H1 (cell line): Measurements from ENCODE around the gene PLK3. TPM values are rescaled to one million over a fixed set of nuclear protein-coding genes. Genes with fewer than 3 reads are reported as not detected.

Source experiments
- CTCF ChIA-PET: fragments of 300-600 bp; sonication (Branson Sonifier 250); formaldehyde crosslinking; loops from one replicate; lab custom pipeline; 2021; ENCODE audit not compliant: partially characterized antibody; lab: Charles Lee
- POLR2A ChIA-PET: fragments of 300-600 bp; sonication (Branson Sonifier 250); formaldehyde crosslinking; loops from one replicate; lab custom pipeline; 2021; ENCODE audit warnings: inconsistent platforms; ENCODE audit not compliant: partially characterized antibody; lab: Charles Lee
- DNase-seq, 2 experiments: peaks; one replicate each; pipeline versions ENCODE4 v3.0.0 to v3.0.0-alpha.2; 2010 to 2022; ENCODE audit warnings: low spot score in 2 of 2, low read depth in 1 of 2, mixed read lengths in 1 of 2
- FAIRE-seq: peaks from 2 replicates; lab custom pipeline; 2011; peaks lifted over from hg19 to GRCh38; lab: Jason Lieb, UNC
- H2AFZ ChIP-seq: 2 replicates; pipeline ENCODE4 v1.8.1; 2012; ENCODE audit warnings: low read length, inconsistent platforms
- H2AK5ac ChIP-seq: 2 replicates; pipeline ENCODE4 v1.6.1; 2013; ENCODE audit warnings: low read depth, low read length
- H2BK120ac ChIP-seq: replicated peaks from 2 replicates; pipeline ENCODE3; 2013; ENCODE audit warnings: low read depth, low read length, inconsistent platforms
- H2BK12ac ChIP-seq: 2 replicates; pipeline ENCODE4 v1.6.1; 2013; ENCODE audit warnings: low read depth, low read length
- H2BK15ac ChIP-seq: 2 replicates; pipeline ENCODE4 v1.6.1; 2013; ENCODE audit warnings: low read length
- H2BK20ac ChIP-seq: 2 replicates; pipeline ENCODE4 v1.6.1; 2013; ENCODE audit warnings: low read length
- H2BK5ac ChIP-seq: 2 replicates; pipeline ENCODE4 v1.6.1; 2013; ENCODE audit warnings: low read depth, low read length
- H3K14ac ChIP-seq: 2 replicates; pipeline ENCODE4 v1.6.1; 2013; ENCODE audit warnings: inconsistent platforms; ENCODE audit not compliant: insufficient read length
- H3K18ac ChIP-seq: 2 replicates; pipeline ENCODE4 v1.6.1; 2013; ENCODE audit warnings: low read length; ENCODE audit errors: extremely low read depth
- H3K23ac ChIP-seq: 2 replicates; pipeline ENCODE4 v1.6.1; 2013; ENCODE audit warnings: inconsistent platforms; ENCODE audit not compliant: insufficient read length
- H3K23me2 ChIP-seq: 2 replicates; pipeline ENCODE4 v1.6.1; 2013; ENCODE audit warnings: low read depth, low read length
- H3K27ac ChIP-seq: 2 replicates; pipeline ENCODE4 v1.6.1; 2011; ENCODE audit warnings: low read depth, low read length, inconsistent platforms
- H3K27me3 ChIP-seq, 4 experiments: replicated peaks in 1 of 4; 1 replicate in 1 of 4; 2 replicates in 3 of 4; pipeline versions ENCODE4 v1.6.1 to v1.8.1; 2011 to 2013; ENCODE audit warnings: low read length in 3 of 4, mild to moderate bottlenecking in 3 of 4, inconsistent platforms in 2 of 4, mixed read lengths in 2 of 4, moderate library complexity in 1 of 4; ENCODE audit not compliant: control insufficient read depth in 3 of 4, insufficient read depth in 3 of 4; ENCODE audit errors: extremely low read depth in 1 of 4
- H3K36me3 ChIP-seq, 4 experiments: 2 replicates each; pipeline versions ENCODE4 v1.6.1 to v1.8.1; 2011 to 2013; ENCODE audit warnings: mild to moderate bottlenecking in 4 of 4, low read length in 3 of 4, moderate library complexity in 2 of 4, control low read depth in 1 of 4, inconsistent platforms in 1 of 4; ENCODE audit not compliant: insufficient read depth in 4 of 4, control insufficient read depth in 2 of 4
- H3K4ac ChIP-seq: replicated peaks from 2 replicates; pipeline ENCODE3; 2013; ENCODE audit warnings: low read length, low read depth, mixed read lengths, inconsistent platforms; ENCODE audit not compliant: insufficient read length
- H3K4me1 ChIP-seq, 4 experiments: replicated peaks in 1 of 4; 1 replicate in 1 of 4; 2 replicates in 3 of 4; pipeline versions ENCODE4 v1.6.1 to v1.8.1; 2011 to 2013; ENCODE audit warnings: low read length in 3 of 4, inconsistent platforms in 2 of 4, mixed read lengths in 1 of 4; ENCODE audit not compliant: insufficient read depth in 4 of 4, control insufficient read depth in 3 of 4
- H3K4me2 ChIP-seq, 2 experiments: 2 replicates each; pipeline versions ENCODE4 v1.6.1 to v1.8.1; 2011 to 2013; ENCODE audit warnings: low read depth in 2 of 2, low read length in 2 of 2, control low read depth in 1 of 2, inconsistent platforms in 1 of 2, mild to moderate bottlenecking in 1 of 2; ENCODE audit not compliant: insufficient read depth in 1 of 2
- H3K4me3 ChIP-seq, 4 experiments: fragments of 200-600, 300-600 bp in 1 of 4; sonication (generic), shearing (Covaris generic), sonication (Bioruptor Twin) in 1 of 4; 2 replicates each; pipeline versions ENCODE4 v1.5.1 to v1.8.1; 2011 to 2016; ENCODE audit warnings: low read length in 4 of 4, low read depth in 3 of 4, control low read depth in 2 of 4, inconsistent platforms in 2 of 4, mild to moderate bottlenecking in 2 of 4, mixed read lengths in 1 of 4, moderate library complexity in 1 of 4; ENCODE audit not compliant: insufficient read depth in 2 of 4; ENCODE audit errors: extremely low read depth in 1 of 4
- H3K56ac ChIP-seq: replicated peaks from 2 replicates; pipeline ENCODE3; 2013; ENCODE audit warnings: low read depth, mild to moderate bottlenecking, mixed read lengths, low read length, inconsistent platforms; ENCODE audit not compliant: insufficient read length
- H3K79me1 ChIP-seq: 2 replicates; pipeline ENCODE4 v1.6.1; 2013; ENCODE audit warnings: low read depth, low read length, control low read depth
- H3K79me2 ChIP-seq, 2 experiments: 2 replicates each; pipeline versions ENCODE4 v1.6.1 to v1.8.1; 2012 to 2013; ENCODE audit warnings: low read length in 2 of 2, mild to moderate bottlenecking in 2 of 2, inconsistent platforms in 1 of 2; ENCODE audit not compliant: insufficient read depth in 2 of 2, control insufficient read depth in 1 of 2
- H3K9ac ChIP-seq, 4 experiments: replicated peaks in 1 of 4; 1 replicate in 1 of 4; 2 replicates in 3 of 4; pipeline versions ENCODE4 v1.6.1 to v1.8.1; 2011 to 2013; ENCODE audit warnings: low read depth in 3 of 4, low read length in 3 of 4, control low read depth in 2 of 4, mild to moderate bottlenecking in 2 of 4, moderate library complexity in 2 of 4, inconsistent platforms in 1 of 4; ENCODE audit errors: extremely low read depth in 1 of 4
- H3K9me3 ChIP-seq, 2 experiments: 2 replicates each; pipeline versions ENCODE4 v1.6.1 to v1.8.1; 2012 to 2013; ENCODE audit warnings: mild to moderate bottlenecking in 2 of 2, moderate library complexity in 2 of 2, control low read depth in 1 of 2, inconsistent platforms in 1 of 2, low read depth in 1 of 2, low read length in 1 of 2, mixed read lengths in 1 of 2; ENCODE audit not compliant: insufficient read depth in 2 of 2
- H4K20me1 ChIP-seq, 2 experiments: replicated peaks in 1 of 2; 2 replicates each; pipeline versions ENCODE3 to v1.8.1; 2011 to 2013; ENCODE audit warnings: inconsistent platforms in 2 of 2, low read length in 2 of 2, mild to moderate bottlenecking in 1 of 2; ENCODE audit not compliant: insufficient read depth in 2 of 2, control insufficient read depth in 1 of 2
- H4K5ac ChIP-seq: 2 replicates; pipeline ENCODE4 v1.6.1; 2013; ENCODE audit warnings: low read length, low read depth, mixed read lengths, inconsistent platforms; ENCODE audit not compliant: insufficient read length
- H4K8ac ChIP-seq: 2 replicates; pipeline ENCODE4 v1.8.0; 2013; ENCODE audit warnings: mild to moderate bottlenecking, moderate library complexity, low read length, inconsistent platforms; ENCODE audit not compliant: insufficient read depth; ENCODE audit errors: extremely low read depth
- H4K91ac ChIP-seq: replicated peaks from 2 replicates; pipeline ENCODE3; 2013; ENCODE audit warnings: low read length, mixed read lengths, inconsistent platforms; ENCODE audit not compliant: insufficient read length
- ASH2L ChIP-seq: fragments of 200-600, 300-600 bp; sonication (generic); IDR thresholded peaks from one replicate; pipeline ENCODE4 v1.7.1; 2017; ENCODE audit warnings: low read length
- CEBPB ChIP-seq: IDR thresholded peaks from 2 replicates; pipeline ENCODE4 v1.6.1; 2012; ENCODE audit warnings: low read depth, low read length
- CREB1 ChIP-seq: IDR thresholded peaks from 2 replicates; pipeline ENCODE4 v1.6.1; 2012; ENCODE audit warnings: inconsistent platforms
- CTBP2 ChIP-seq: IDR thresholded peaks from 2 replicates; pipeline ENCODE4 v1.7.0; 2011; ENCODE audit warnings: borderline replicate concordance, mild to moderate bottlenecking, moderate library complexity, mixed read lengths, low read length; ENCODE audit not compliant: insufficient read depth, insufficient read length
- FOSL1 ChIP-seq: IDR thresholded peaks from 2 replicates; pipeline ENCODE4 v1.6.1; 2011; ENCODE audit warnings: mild to moderate bottlenecking, low read depth, low read length, moderate library complexity; ENCODE audit not compliant: insufficient read depth
- JUN ChIP-seq: IDR thresholded peaks from 2 replicates; pipeline ENCODE4 v1.6.1; 2011; ENCODE audit warnings: low read depth, mild to moderate bottlenecking, improper control_type of control experiment, low read length
- KDM1A ChIP-seq: fragments of 200-600, 300-600 bp; sonication (generic); IDR thresholded peaks from 2 replicates; pipeline ENCODE4 v1.7.1; 2016; ENCODE audit warnings: mild to moderate bottlenecking, low read length, borderline replicate concordance
- MAFK ChIP-seq: IDR thresholded peaks from 2 replicates; pipeline ENCODE4 v1.6.1; 2012; ENCODE audit warnings: low read depth, mild to moderate bottlenecking, improper control_type of control experiment, low read length
- RAD21 ChIP-seq, 2 experiments: IDR thresholded peaks in 1 of 2; conservative IDR thresholded peaks in 1 of 2; 2 replicates each; pipeline ENCODE4 v1.6.1; 2011; ENCODE audit warnings: low read depth in 2 of 2, low read length in 2 of 2, improper control_type of control experiment in 1 of 2, inconsistent platforms in 1 of 2, mild to moderate bottlenecking in 1 of 2, moderate library complexity in 1 of 2
- RNF2 ChIP-seq: fragments of 200-900, 300-1000 bp; sonication (generic); IDR thresholded peaks from 2 replicates; pipeline ENCODE4 v1.7.1; 2016; ENCODE audit warnings: borderline replicate concordance, low read depth, mild to moderate bottlenecking, antibody characterized with exemption, low read length; ENCODE audit not compliant: poor library complexity, severe bottlenecking; ENCODE audit errors: missing control alignments
- SUZ12 ChIP-seq: fragments of 200-600 bp; sonication (generic); IDR thresholded peaks from 2 replicates; pipeline ENCODE4 v1.6.1; 2012; ENCODE audit warnings: mild to moderate bottlenecking, inconsistent platforms, low read length, moderate library complexity, mixed read lengths
- WGBS, 2 experiments: shearing (Covaris generic) in 1 of 2; methylation state at CpG; one replicate each; pipeline versions ENCODE4 v1.1.6 to v1.1.7; 2013 to 2015; ENCODE audit warnings: low lambda C conversion rate in 2 of 2, mixed read lengths in 2 of 2, inconsistent platforms in 1 of 2, low coverage in 1 of 2, missing lambda C conversion rate in 1 of 2; ENCODE audit not compliant: insufficient replicate concordance in 2 of 2, insufficient coverage in 1 of 2, insufficient read length in 1 of 2; ENCODE audit errors: extremely low coverage in 1 of 2, missing lambda C conversion rate in 1 of 2; 5-methylcytosine and 5-hydroxymethylcytosine counted together
- polyA plus RNA-seq, 7 experiments: library from polyadenylated mRNA; depleted of rRNA in 3 of 7; stranded (reverse) in 5 of 7; unstranded in 2 of 7; fragments of >200 nt in 5 of 7; fragments of 200-250 nt in 2 of 7; gene quantifications; 1 replicate in 5 of 7; 2 replicates in 1 of 7; 4 replicates in 1 of 7; pipeline versions ENCODE4 v1.2.1 to v1.2.3, GENCODE V29; 2011 to 2013; ENCODE audit warnings: missing spikeins in 2 of 7, mixed read lengths in 2 of 7
- total RNA-seq: library from RNA; stranded (reverse); fragmentation: NEBNext Ultra II Directional; extraction: Animal tissue kit (Norgen Biotek cat#: 25700); gene quantifications from 2 replicates; pipeline ENCODE4 v1.2.1, GENCODE V29; 2021

The PLK3 gene
- total and polyA plus RNA-seq, 2 of the 8 experiments (the other 6 are each of a cell fraction or from before 2014, with no cell fraction given) = 7.9 to 12.3 TPM

GRCh38 chr1:44834328-44834727 is 34.2 kb downstream of the PLK3 start:
- no peak overlapping the region for H2AFZ ChIP-seq
- no peaks in the 10 kb centered on the region for H3K27me3 ChIP-seq
- no peak overlapping the region for H3K27ac ChIP-seq
- H2BK12ac ChIP-seq = no peak overlapping the region
- H4K91ac ChIP-seq = no peak overlapping the region
- no peaks in the 10 kb centered on the region for H3K36me3 ChIP-seq
- H2BK120ac ChIP-seq = no peak overlapping the region
- CTCF ChIA-PET = interaction anchor here (0.6 to 3.1 kb wide), 14 partner anchors 8 to 466 kb away, joined by 3 to 25 read pairs (median 4); partner anchors contain the start of genes HECTD3, PTCH2 and UROD
- H3K23me2 ChIP-seq = no peaks in the 10 kb centered on the region
- DNase-seq = no peak
- no peak overlapping the region for H4K8ac ChIP-seq
- H2BK20ac ChIP-seq = no peak overlapping the region
- no peak overlapping the region for H3K9ac ChIP-seq
- TF ChIP-seq RAD21 (IDR thresholded peaks at IDR 0.05 in 1 of 2, conservative IDR thresholded peaks at IDR 0.05 in 1 of 2; ENCODE audit: low read depth in 2 of 2, low read length in 2 of 2) = no peak
- no peak for TF ChIP-seq CTBP2
- no peak for TF ChIP-seq RNF2
- TF ChIP-seq ASH2L = no peak
- TF ChIP-seq JUN = no peak
- no peak for TF ChIP-seq CEBPB
- no peak for TF ChIP-seq CREB1
- TF ChIP-seq FOSL1 = no peak
- no peak for TF ChIP-seq MAFK
- TF ChIP-seq KDM1A = no peak
- TF ChIP-seq SUZ12 = no peak
- TF ChIP-seq, all 59 proteins: peak for 0
- Histone ChIP-seq H3K18ac (no peak overlapping the region), H3K4me1 (peaks cover 0 to 4% (median 1%) of the 10 kb centered on the region in 4 experiments; a peak in 4 of 7 replicates), H3K4ac (no peak overlapping the region), H3K9me3 (no peaks in the 10 kb centered on the region), H3K4me2 (no peak overlapping the region), H2BK15ac (no peak overlapping the region), H2AK5ac (no peak overlapping the region), H2BK5ac (no peak overlapping the region), H4K20me1 (no peaks in the 10 kb centered on the region), H3K79me1 (no peaks in the 10 kb centered on the region), H3K4me3 (no peak overlapping the region), H3K23ac (no peak overlapping the region), H3K14ac (no peak overlapping the region), H3K79me2 (no peaks in the 10 kb centered on the region), H3K56ac (no peak overlapping the region), H4K5ac (no peak overlapping the region)
- POLR2A ChIA-PET = interaction anchor here (0.6 to 1.0 kb wide), 4 partner anchors 9 to 59 kb away, joined by 3 to 4 read pairs (median 3); partner anchors contain the start of genes PTCH2 and RPS8
- no peak for FAIRE-seq
- WGBS, 2 experiments = 90% methylated on average over 7 of the region's 7 CpGs; no CpG with 5 or more reads in 1 of the 2 experiments
